ENCODE results near the gene FNDC3B.

DNA sequence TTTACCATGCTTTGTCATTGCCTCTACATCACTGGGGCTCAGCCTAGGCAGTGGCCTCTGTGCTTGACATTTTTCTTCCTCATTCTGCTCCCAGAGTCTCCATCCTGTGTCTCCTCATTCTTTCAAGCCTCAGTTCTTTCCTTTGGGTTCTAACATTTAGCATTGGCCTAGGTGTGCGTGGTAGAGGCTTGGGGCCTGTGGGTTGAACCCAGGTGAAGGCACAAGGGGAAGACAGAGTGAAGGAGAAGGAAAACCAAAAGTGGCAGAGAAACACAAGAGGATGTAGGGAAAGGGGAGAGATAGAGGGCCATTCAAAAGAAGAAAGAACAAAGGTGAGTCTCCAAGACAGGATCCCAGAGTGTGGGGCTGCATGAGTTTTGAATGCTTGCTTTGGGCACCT is 75.7 kb downstream of the FNDC3B start:
- TF ChIP-seq CTCF (IDR thresholded peaks at IDR 0.05) (no peak), ZFX (IDR thresholded peaks at IDR 0.05; ENCODE audit: borderline replicate concordance) (no peak)
